Lung (tissue), 12 donors: ENCODE data around the gene POU6F2. TPM values are rescaled to one million over a fixed set of nuclear protein-coding genes. Genes with fewer than 3 reads are reported as not detected.
"Not testable (repeated sequence)": the region's sequence is repeated elsewhere in the genome, so short reads cannot be mapped to it uniquely, and the experiment has no call there.

Experiments
- ATAC-seq: fragments of 200-7000 bp; cut with Tn5 transposase; one replicate; pipeline ENCODE4 v1.9.1; 2020; ENCODE audit warnings: moderate number of reproducible peaks; ENCODE audit not compliant: insufficient read depth, low FRiP score
- DNase-seq, 3 donors: peaks; one replicate each; pipeline ENCODE4 v3.0.0-alpha.2; 2013 to 2017
- H3K27ac ChIP-seq, 2 donors: one replicate each; pipeline ENCODE4 v1.5.1; 2013; ENCODE audit warnings: mild to moderate bottlenecking in 2 of 2, moderate library complexity in 2 of 2, control low read depth in 1 of 2, inconsistent platforms in 1 of 2, low read depth in 1 of 2, low read length in 1 of 2
- H3K27me3 ChIP-seq, 3 donors: one replicate each; pipeline ENCODE4 v1.5.1; 2013; ENCODE audit warnings: low read length in 2 of 3; ENCODE audit not compliant: control insufficient read depth in 3 of 3, insufficient read depth in 3 of 3
- H3K36me3 ChIP-seq, 4 donors: one replicate each; pipeline ENCODE4 v1.5.1; 2013; ENCODE audit warnings: low read length in 4 of 4, mild to moderate bottlenecking in 1 of 4, moderate library complexity in 1 of 4; ENCODE audit not compliant: control insufficient read depth in 4 of 4, insufficient read depth in 4 of 4
- H3K4me1 ChIP-seq, 5 donors: one replicate each; pipeline ENCODE4 v1.5.1; 2013; ENCODE audit warnings: low read length in 5 of 5, mild to moderate bottlenecking in 2 of 5, moderate library complexity in 1 of 5; ENCODE audit not compliant: control insufficient read depth in 5 of 5, insufficient read depth in 5 of 5
- H3K4me3 ChIP-seq: one replicate; pipeline ENCODE4 v1.5.1; 2013; ENCODE audit warnings: mild to moderate bottlenecking, control low read depth, moderate library complexity
- H3K9ac ChIP-seq, 2 donors: one replicate each; pipeline ENCODE4 v1.5.1; 2013; ENCODE audit warnings: low read length in 2 of 2, control low read depth in 1 of 2; ENCODE audit not compliant: insufficient read depth in 1 of 2
- H3K9me3 ChIP-seq, 4 donors: one replicate each; pipeline ENCODE4 v1.5.1; 2013; ENCODE audit warnings: low read length in 3 of 4, mild to moderate bottlenecking in 1 of 4, moderate library complexity in 1 of 4; ENCODE audit not compliant: control insufficient read depth in 4 of 4, insufficient read depth in 3 of 4
- CTCF ChIP-seq: IDR thresholded peaks from 2 replicates; pipeline ENCODE4 v1.5.1; 2012; ENCODE audit warnings: mild to moderate bottlenecking; ENCODE audit errors: control extremely low read depth, extremely low read depth
- WGBS, 2 donors: extraction: QIAGEN DNeasy Blood & Tissue Kit; methylation state at CpG; one replicate each; pipeline ENCODE4 v1.1.7; 2013; 5-methylcytosine and 5-hydroxymethylcytosine counted together
- polyA plus RNA-seq, 2 donors: library from polyadenylated mRNA; stranded (reverse); fragments of 200-250 nt; gene quantifications; one replicate each; pipeline ENCODE4 v1.2.1, GENCODE V29; 2013
- total RNA-seq, 2 donors: library from RNA; depleted of rRNA in 1 of 2; stranded (reverse); fragments of >200 nt in 1 of 2; gene quantifications; one replicate each; pipeline ENCODE4 v1.2.1, GENCODE V29; 2014 to 2021
- donor health status: control.
- donor health status: control.
- donor health status: Bipolar disorder and iron deficiency.
- donor health status: healthy.
- donor health status: DM: yes; HTN: yes; CAD: no.

POU6F2 gene
- total and polyA plus RNA-seq, 4 donors = 0.08 to 0.18 TPM; not detected in 2

- no peak overlapping the region for H3K4me3 ChIP-seq
- no peak overlapping the region for H3K9ac ChIP-seq
- H3K27me3 ChIP-seq = no peaks in the 10 kb centered on the region
- ATAC-seq (no peak), DNase-seq (no peak)
- WGBS, 2 donors = 69 to 72% methylated on average over 9 of the region's 9 CpGs
- no peaks in the 10 kb centered on the region for H3K4me1 ChIP-seq
- H3K27ac ChIP-seq = no peak overlapping the region
- H3K36me3 ChIP-seq = no peaks in the 10 kb centered on the region
- no peaks in the 10 kb centered on the region for H3K9me3 ChIP-seq
- no peak for TF ChIP-seq CTCF
These were observed 397.6 kb downstream of the POU6F2 start for GRCh38 chr7:39375047-39375873.

GRCh38 chr7:39375874-39376190 is 398.1 kb downstream of the POU6F2 start:
- DNase-seq (no peak), ATAC-seq (no peak)
- Histone ChIP-seq H3K27ac (no peak overlapping the region), H3K4me3 (no peak overlapping the region), H3K27me3 (no peaks in the 10 kb centered on the region), H3K9ac (no peak overlapping the region), H3K4me1 (no peaks in the 10 kb centered on the region), H3K9me3 (no peaks in the 10 kb centered on the region), H3K36me3 (no peaks in the 10 kb centered on the region)
- TF ChIP-seq CTCF = no peak

- not testable (repeated sequence) for H3K36me3 ChIP-seq, DNase-seq, H3K9me3 ChIP-seq, ATAC-seq, H3K9ac ChIP-seq, H3K27me3 ChIP-seq, H3K4me1 ChIP-seq, H3K27ac ChIP-seq, H3K4me3 ChIP-seq
- 95 to 99% methylated on average over 5 of the region's 5 CpGs for WGBS, 2 donors
These were observed 399.2 kb downstream of the POU6F2 start for GRCh38 chr7:39376881-39377280.

- no peak for TF ChIP-seq CTCF
- DNase-seq = no peak
- Histone ChIP-seq H3K36me3 (no peaks in the 10 kb centered on the region), H3K27me3 (no peaks in the 10 kb centered on the region), H3K27ac (no peak overlapping the region), H3K4me1 (no peaks in the 10 kb centered on the region), H3K9ac (no peak overlapping the region), H3K4me3 (no peak overlapping the region), H3K9me3 (no peaks in the 10 kb centered on the region)
- no peak for ATAC-seq
- 90 to 91% methylated on average over 5 of the region's 5 CpGs for WGBS, 2 donors
These were observed 401.7 kb downstream of the POU6F2 start for GRCh38 chr7:39379416-39379815.
